Mesendoderm (in vitro differentiated cells): ENCODE measurements around the gene PEMT.
"Not testable (repeated sequence)": the region's sequence is repeated elsewhere in the genome, so short reads cannot be mapped to it uniquely, and the experiment has no call there.

Source experiments
- DNase-seq: peaks from one replicate; pipeline ENCODE4 v3.0.0; 2013
- H2AK5ac ChIP-seq: 2 replicates; pipeline ENCODE4 v1.6.1; 2013; ENCODE audit warnings: low read length, inconsistent platforms
- H2BK120ac ChIP-seq: 2 replicates; pipeline ENCODE4 v1.6.1; 2013; ENCODE audit warnings: low read depth, mild to moderate bottlenecking, low read length, moderate library complexity, mixed read lengths
- H2BK15ac ChIP-seq: replicated peaks from 2 replicates; pipeline ENCODE4 v1.6.1; 2013; ENCODE audit warnings: low read depth, mild to moderate bottlenecking, moderate library complexity
- H2BK5ac ChIP-seq: 2 replicates; pipeline ENCODE4 v1.6.1; 2013; ENCODE audit warnings: low read length, inconsistent platforms
- H3K18ac ChIP-seq: 2 replicates; pipeline ENCODE4 v1.6.1; 2013; ENCODE audit warnings: mild to moderate bottlenecking, low read length, mixed read lengths
- H3K23ac ChIP-seq: one replicate; pipeline ENCODE4 v1.6.1; 2013; ENCODE audit warnings: low read length
- H3K27ac ChIP-seq: 2 replicates; pipeline ENCODE4 v1.5.1; 2013; ENCODE audit warnings: low read depth, mild to moderate bottlenecking, inconsistent platforms, low read length, moderate library complexity
- H3K27me3 ChIP-seq: 2 replicates; pipeline ENCODE4 v1.6.1; 2013; ENCODE audit warnings: low read length, control low read depth, mild to moderate bottlenecking, inconsistent platforms; ENCODE audit not compliant: insufficient read depth, poor library complexity
- H3K36me3 ChIP-seq: 2 replicates; pipeline ENCODE4 v1.6.1; 2013; ENCODE audit warnings: low read length, inconsistent platforms; ENCODE audit not compliant: control insufficient read depth, insufficient read depth
- H3K4ac ChIP-seq: one replicate; pipeline ENCODE4 v1.6.1; 2013; ENCODE audit warnings: low read depth, mild to moderate bottlenecking, low read length, moderate library complexity
- H3K4me1 ChIP-seq: 2 replicates; pipeline ENCODE4 v1.6.1; 2013; ENCODE audit warnings: low read depth, low read length, inconsistent platforms; ENCODE audit not compliant: control insufficient read depth
- H3K4me2 ChIP-seq: 2 replicates; pipeline ENCODE4 v1.6.1; 2013; ENCODE audit warnings: low read length
- H3K4me3 ChIP-seq: 2 replicates; pipeline ENCODE4 v1.5.1; 2013; ENCODE audit warnings: mild to moderate bottlenecking, low read length
- H3K56ac ChIP-seq: one replicate; pipeline ENCODE4 v1.6.1; 2013; ENCODE audit warnings: low read length
- H3K79me1 ChIP-seq: 2 replicates; pipeline ENCODE4 v1.6.1; 2013; ENCODE audit warnings: low read length, inconsistent platforms
- H3K79me2 ChIP-seq: 2 replicates; pipeline ENCODE4 v1.6.1; 2013; ENCODE audit warnings: mild to moderate bottlenecking, low read length; ENCODE audit not compliant: control insufficient read depth, insufficient read depth
- H3K9ac ChIP-seq: 2 replicates; pipeline ENCODE4 v1.6.1; 2013; ENCODE audit warnings: low read length, inconsistent platforms
- H4K5ac ChIP-seq: one replicate; pipeline ENCODE4 v1.6.1; 2013; ENCODE audit warnings: low read length
- H4K8ac ChIP-seq: one replicate; pipeline ENCODE4 v1.6.1; 2013; ENCODE audit warnings: low read depth, mild to moderate bottlenecking, control low read depth, low read length, moderate library complexity
- WGBS: extraction: QIAGEN DNeasy Blood & Tissue Kit; methylation state at CpG from one replicate; pipeline ENCODE4 v1.1.7; 2013; ENCODE audit warnings: low lambda C conversion rate, missing lambda C conversion rate; ENCODE audit not compliant: insufficient coverage; ENCODE audit errors: extremely low coverage; 5-methylcytosine and 5-hydroxymethylcytosine counted together

PEMT gene

DNA sequence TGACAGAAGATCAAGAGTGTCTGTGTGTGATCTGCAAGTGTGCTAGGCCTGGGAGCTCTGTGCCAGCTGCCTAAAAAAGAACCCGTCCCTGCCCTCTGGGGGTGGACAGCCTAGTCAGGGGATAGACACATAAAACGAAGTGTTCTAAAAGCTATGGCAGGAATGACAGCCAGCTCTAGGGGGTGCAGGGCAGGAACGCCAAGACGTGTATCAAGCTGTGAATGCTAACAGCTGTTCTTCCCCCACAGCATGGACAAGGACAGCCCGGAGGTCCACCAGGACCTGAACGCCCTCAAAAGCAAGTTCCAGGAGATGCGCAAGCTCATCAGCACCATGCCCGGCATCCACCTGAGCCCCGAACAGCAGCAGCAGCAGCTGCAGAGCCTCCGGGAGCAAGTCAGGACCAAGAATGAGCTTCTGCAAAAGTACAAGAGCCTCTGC is 100.5 kb downstream of the PEMT start:
- Histone ChIP-seq H3K18ac (no peak overlapping the region), H2AK5ac (no peak overlapping the region), H3K56ac (no peak overlapping the region), H3K79me1 (peaks cover 2% of the 10 kb centered on the region), H3K4me3 (no peak overlapping the region), H2BK15ac (no peak overlapping the region), H2BK120ac (no peak overlapping the region), H4K8ac (no peak overlapping the region), H4K5ac (no peak overlapping the region), H3K36me3 (peaks cover 2% of the 10 kb centered on the region), H3K27me3 (no peaks in the 10 kb centered on the region), H3K4me2 (no peak overlapping the region), H3K23ac (no peak overlapping the region), H3K79me2 (no peaks in the 10 kb centered on the region), H3K4ac (no peak overlapping the region), H3K4me1 (peaks cover 2% of the 10 kb centered on the region), H3K27ac (no peak overlapping the region), H2BK5ac (no peak overlapping the region), H3K9ac (no peak overlapping the region)
- DNase-seq = no peak
- no CpG with 5 or more reads among the region's 10 CpGs for WGBS

DNA sequence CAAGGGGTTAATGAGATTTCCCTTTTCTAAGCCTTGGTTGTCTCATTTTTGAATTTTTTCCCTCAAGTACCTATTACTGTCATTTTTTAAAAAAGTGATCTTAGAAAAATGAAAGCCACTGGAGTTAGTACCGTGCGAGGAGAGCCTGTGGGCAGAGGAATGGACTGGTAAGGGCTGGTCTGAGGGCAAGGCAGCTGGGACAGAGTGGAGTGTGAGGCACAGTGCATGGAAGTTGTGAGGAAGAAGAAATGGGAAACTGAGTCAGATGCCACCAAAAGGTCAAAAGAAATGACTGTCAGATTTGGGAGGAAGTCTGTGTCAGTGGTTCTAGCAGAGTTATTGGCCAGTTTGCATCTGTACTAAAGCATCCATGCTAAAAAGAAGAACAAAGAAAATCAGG is 103.5 kb downstream of the PEMT start:
- H2AK5ac ChIP-seq = no peak overlapping the region
- no peak overlapping the region for H3K4me2 ChIP-seq
- DNase-seq = no peak
- H2BK15ac ChIP-seq = no peak overlapping the region
- H3K9ac ChIP-seq = no peak overlapping the region
- H4K5ac ChIP-seq = no peak overlapping the region
- no peaks in the 10 kb centered on the region for H3K4me1 ChIP-seq
- no peak overlapping the region for H2BK5ac ChIP-seq
- H3K27me3 ChIP-seq = no peaks in the 10 kb centered on the region
- H3K4ac ChIP-seq = no peak overlapping the region
- no peak overlapping the region for H3K23ac ChIP-seq
- no peak overlapping the region for H3K4me3 ChIP-seq
- no peak overlapping the region for H3K56ac ChIP-seq
- H3K36me3 ChIP-seq = peaks cover 2% of the 10 kb centered on the region
- no peak overlapping the region for H2BK120ac ChIP-seq
- peaks cover 6% of the 10 kb centered on the region for H3K79me2 ChIP-seq
- WGBS = no CpG with 5 or more reads among the region's 2 CpGs
- H3K79me1 ChIP-seq = peaks cover 11% of the 10 kb centered on the region
- H4K8ac ChIP-seq = no peak overlapping the region
- no peak overlapping the region for H3K27ac ChIP-seq
- no peak overlapping the region for H3K18ac ChIP-seq

DNA sequence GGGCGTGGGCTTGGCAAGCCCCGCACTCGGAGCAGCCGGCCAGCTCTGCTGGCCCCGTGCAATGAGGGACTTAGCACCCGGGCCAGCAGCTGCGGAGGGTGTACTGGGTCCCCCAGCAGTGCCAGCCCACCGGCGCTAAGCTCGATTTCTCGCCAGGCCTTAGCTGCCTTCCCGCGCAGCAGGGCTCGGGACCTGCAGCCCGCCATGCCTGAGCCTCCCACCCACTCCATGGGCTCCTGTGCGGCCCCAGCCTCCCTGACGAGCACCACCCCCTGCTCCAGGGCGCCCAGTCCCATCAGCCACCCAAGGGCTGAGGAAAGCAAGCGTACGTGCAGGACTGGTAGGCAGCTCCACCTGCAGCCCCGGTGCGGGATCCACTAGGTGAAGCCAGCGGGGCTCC is 105.1 kb downstream of the PEMT start:
- H3K4me1 ChIP-seq, H3K36me3 ChIP-seq, H2BK120ac ChIP-seq, H3K18ac ChIP-seq, H3K9ac ChIP-seq, H2BK5ac ChIP-seq, H3K4me3 ChIP-seq, H4K8ac ChIP-seq, H2BK15ac ChIP-seq, H4K5ac ChIP-seq, H3K4ac ChIP-seq, H3K4me2 ChIP-seq, H3K23ac ChIP-seq, H3K56ac ChIP-seq, H2AK5ac ChIP-seq, DNase-seq, H3K27me3 ChIP-seq, H3K27ac ChIP-seq: not testable (repeated sequence)
- H3K79me2 ChIP-seq = peaks cover 13% of the 10 kb centered on the region
- H3K79me1 ChIP-seq = peaks cover 17% of the 10 kb centered on the region
- no CpG with 5 or more reads among the region's 23 CpGs for whole genome bisulfite sequencing

DNA sequence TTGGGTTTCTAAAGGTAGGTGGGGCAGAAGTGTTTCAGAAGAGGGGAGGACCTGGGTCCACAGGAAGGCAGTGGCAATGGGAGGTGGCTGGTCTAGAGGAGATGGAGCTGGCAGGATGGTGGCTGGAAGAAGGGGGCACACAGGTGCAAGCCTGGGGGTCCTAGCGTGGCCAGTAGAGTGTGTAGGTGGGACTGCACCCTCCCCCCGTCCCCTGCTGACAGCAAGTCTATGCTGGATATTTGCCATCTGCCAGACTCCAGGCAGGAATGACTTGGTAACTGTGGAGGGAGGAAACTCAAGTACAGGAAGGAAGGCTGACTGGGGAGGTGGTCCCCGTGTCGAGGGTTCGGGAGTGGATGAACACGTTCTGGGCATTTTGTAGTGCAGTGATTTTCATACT is 106.1 kb downstream of the PEMT start:
- no peak overlapping the region for H3K23ac ChIP-seq
- no peak overlapping the region for H2BK15ac ChIP-seq
- H2BK5ac ChIP-seq = no peak overlapping the region
- H4K8ac ChIP-seq = no peak overlapping the region
- no peak overlapping the region for H3K9ac ChIP-seq
- H2AK5ac ChIP-seq = no peak overlapping the region
- H3K4me1 ChIP-seq = no peaks in the 10 kb centered on the region
- no peaks in the 10 kb centered on the region for H3K27me3 ChIP-seq
- peaks cover 21% of the 10 kb centered on the region for H3K79me1 ChIP-seq
- H3K18ac ChIP-seq = no peak overlapping the region
- no peak overlapping the region for H3K4me2 ChIP-seq
- no peak overlapping the region for H4K5ac ChIP-seq
- no peak overlapping the region for H3K4me3 ChIP-seq
- no peak for DNase-seq
- H3K4ac ChIP-seq = no peak overlapping the region
- whole genome bisulfite sequencing = no CpG with 5 or more reads among the region's 6 CpGs
- H3K27ac ChIP-seq = no peak overlapping the region
- H3K36me3 ChIP-seq = peaks cover 3% of the 10 kb centered on the region
- no peak overlapping the region for H3K56ac ChIP-seq
- no peak overlapping the region for H2BK120ac ChIP-seq
- H3K79me2 ChIP-seq = peaks cover 20% of the 10 kb centered on the region

DNA sequence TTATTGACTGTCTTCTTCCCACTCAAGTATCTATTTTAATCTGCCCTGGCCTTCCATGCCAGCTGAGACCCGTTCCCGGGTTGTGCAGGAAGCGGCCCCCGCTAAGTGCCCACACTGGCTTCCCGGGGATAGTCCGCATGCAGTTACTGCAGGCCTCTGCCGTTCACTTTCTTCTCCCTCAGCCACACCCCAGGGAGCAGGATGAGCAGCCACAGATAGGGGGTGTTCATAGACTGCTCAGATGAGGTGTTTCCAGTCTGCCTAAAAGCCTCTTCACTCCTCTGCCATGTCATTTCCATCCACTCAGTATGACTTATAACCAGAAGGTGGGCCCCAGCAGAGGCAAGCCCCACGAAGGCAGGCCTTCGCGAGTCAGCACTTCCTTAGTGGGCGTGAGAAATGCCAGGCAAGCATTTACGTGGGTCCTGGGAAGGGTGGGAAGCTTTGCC is 107.0 kb downstream of the PEMT start:
- Histone ChIP-seq H3K4me1 (no peaks in the 10 kb centered on the region), H4K5ac (no peak overlapping the region), H2AK5ac (no peak overlapping the region), H3K4ac (no peak overlapping the region), H4K8ac (no peak overlapping the region), H3K79me2 (peaks cover 20% of the 10 kb centered on the region), H3K56ac (no peak overlapping the region), H2BK5ac (no peak overlapping the region), H3K27me3 (no peaks in the 10 kb centered on the region), H3K36me3 (peaks cover 3% of the 10 kb centered on the region), H2BK120ac (no peak overlapping the region), H3K79me1 (peaks cover 21% of the 10 kb centered on the region), H3K27ac (no peak overlapping the region), H2BK15ac (no peak overlapping the region), H3K9ac (no peak overlapping the region), H3K18ac (no peak overlapping the region), H3K23ac (no peak overlapping the region), H3K4me2 (no peak overlapping the region), H3K4me3 (no peak overlapping the region)
- WGBS = no CpG with 5 or more reads among the region's 12 CpGs
- no peak for DNase-seq

DNA sequence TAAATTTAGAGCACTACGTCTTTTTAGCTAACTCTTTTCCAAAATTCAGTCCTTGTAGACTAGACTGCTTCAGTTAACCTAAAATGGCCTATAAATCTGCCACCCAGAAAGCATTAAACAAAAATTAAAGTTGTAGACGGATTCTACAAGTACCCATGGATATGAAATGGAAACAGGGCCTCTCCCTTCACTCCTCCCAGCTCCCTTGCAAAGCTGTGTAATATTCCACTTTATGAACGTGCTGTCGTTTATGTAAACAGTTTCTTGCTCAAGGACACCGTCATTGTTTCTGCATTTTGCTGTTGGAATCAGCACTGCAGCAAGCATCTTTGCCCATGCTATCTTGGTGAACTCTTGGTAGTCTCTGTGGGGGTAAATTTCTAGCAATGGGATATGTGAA is 109.6 kb downstream of the PEMT start:
- Histone ChIP-seq H3K4ac (no peak overlapping the region), H3K79me1 (peaks cover 32% of the 10 kb centered on the region), H3K18ac (no peak overlapping the region), H4K5ac (no peak overlapping the region), H2AK5ac (no peak overlapping the region), H3K56ac (no peak overlapping the region), H3K79me2 (peaks cover 34% of the 10 kb centered on the region), H3K9ac (no peak overlapping the region), H3K23ac (no peak overlapping the region), H4K8ac (no peak overlapping the region), H3K36me3 (peaks cover 1% of the 10 kb centered on the region), H3K4me2 (no peak overlapping the region), H2BK120ac (no peak overlapping the region), H2BK15ac (no peak overlapping the region), H3K4me3 (no peak overlapping the region), H3K4me1 (no peaks in the 10 kb centered on the region), H2BK5ac (no peak overlapping the region), H3K27ac (no peak overlapping the region), H3K27me3 (no peaks in the 10 kb centered on the region)
- no CpG with 5 or more reads among the region's 5 CpGs for WGBS
- no peak for DNase-seq
